Naive thymus-derived CD4-positive, alpha-beta T cell (primary cell): ENCODE results near the gene VAMP8. TPM values are rescaled to one million over a fixed set of nuclear protein-coding genes. Genes with fewer than 3 reads are reported as not detected.
"Not testable (repeated sequence)": the region's sequence is repeated elsewhere in the genome, so short reads cannot be mapped to it uniquely, and the experiment has no call there.

Source experiments
- ATAC-seq: fragments of 150-1000 bp; cut with Tn5 transposase; 2 replicates; pipeline ENCODE4 v1.10.0; 2021; ENCODE audit warnings: mild to moderate bottlenecking, moderate library complexity
- CTCF ChIA-PET: fragments of 350-600 bp; sonication (Branson Sonifier 250); formaldehyde crosslinking; loops from one replicate; lab custom pipeline; 2021; ENCODE audit warnings: antibody characterized with exemption; lab: Charles Lee
- POLR2A ChIA-PET: fragments of 350-600 bp; sonication (Branson Sonifier 250); formaldehyde crosslinking; loops from one replicate; lab custom pipeline; 2021; ENCODE audit warnings: antibody characterized with exemption, inconsistent platforms; lab: Charles Lee
- DNase-seq, 9 donors: peaks; one replicate each; pipeline versions ENCODE4 v3.0.0 to v3.0.0-alpha.2; 2020 to 2022; ENCODE audit warnings: mixed read lengths in 1 of 9
- H3K27ac ChIP-seq: one replicate; pipeline ENCODE4 v1.7.0; 2013; ENCODE audit warnings: mild to moderate bottlenecking, low read depth, low read length, moderate library complexity
- H3K27me3 ChIP-seq, 2 donors: one replicate each; pipeline ENCODE4 v1.7.0; 2013; ENCODE audit warnings: low read length in 2 of 2, mild to moderate bottlenecking in 2 of 2, moderate library complexity in 2 of 2; ENCODE audit not compliant: control insufficient read depth in 2 of 2, insufficient read depth in 2 of 2
- H3K36me3 ChIP-seq, 3 experiments: 1 replicate in 2 of 3; 2 replicates in 1 of 3; pipeline ENCODE4 v1.7.0; 2013; ENCODE audit warnings: low read length in 3 of 3, mild to moderate bottlenecking in 3 of 3, moderate library complexity in 1 of 3; ENCODE audit not compliant: insufficient read depth in 3 of 3, control insufficient read depth in 2 of 3
- H3K4me1 ChIP-seq, 2 donors: one replicate each; pipeline ENCODE4 v1.7.0; 2013; ENCODE audit warnings: low read length in 2 of 2, mild to moderate bottlenecking in 2 of 2, moderate library complexity in 1 of 2; ENCODE audit not compliant: control insufficient read depth in 2 of 2, insufficient read depth in 2 of 2
- H3K4me3 ChIP-seq: 2 replicates; pipeline ENCODE4 v1.7.0; 2013; ENCODE audit warnings: mild to moderate bottlenecking, low read length
- H3K9me3 ChIP-seq, 3 experiments: 1 replicate in 2 of 3; 2 replicates in 1 of 3; pipeline ENCODE4 v1.7.0; 2013; ENCODE audit warnings: low read length in 3 of 3; ENCODE audit not compliant: control insufficient read depth in 2 of 3
- H3K27ac Mint-ChIP-seq, 9 donors: one replicate each; pipeline ENCODE4 v1.8.0; 2020 to 2022; ENCODE audit warnings: mixed read lengths in 9 of 9, mild to moderate bottlenecking in 8 of 9, moderate library complexity in 5 of 9, inconsistent platforms in 2 of 9
- H3K27me3 Mint-ChIP-seq, 5 donors: one replicate each; pipeline ENCODE4 v1.8.0; 2021 to 2022; ENCODE audit warnings: mixed read lengths in 5 of 5, mild to moderate bottlenecking in 1 of 5
- H3K36me3 Mint-ChIP-seq, 5 donors: one replicate each; pipeline ENCODE4 v1.8.0; 2020 to 2022; ENCODE audit warnings: mixed read lengths in 5 of 5, mild to moderate bottlenecking in 3 of 5, inconsistent platforms in 1 of 5
- H3K4me1 Mint-ChIP-seq, 7 donors: one replicate each; pipeline ENCODE4 v1.8.0; 2020 to 2022; ENCODE audit warnings: mixed read lengths in 7 of 7, mild to moderate bottlenecking in 3 of 7, inconsistent platforms in 1 of 7
- H3K4me3 Mint-ChIP-seq, 10 donors: one replicate each; pipeline ENCODE4 v1.8.0; 2020 to 2022; ENCODE audit warnings: mild to moderate bottlenecking in 10 of 10, mixed read lengths in 10 of 10, moderate library complexity in 6 of 10, inconsistent platforms in 2 of 10
- H3K9me3 Mint-ChIP-seq, 11 donors: one replicate each; pipeline ENCODE4 v1.8.0; 2020 to 2022; ENCODE audit warnings: mixed read lengths in 11 of 11, mild to moderate bottlenecking in 4 of 11, inconsistent platforms in 1 of 11, moderate library complexity in 1 of 11
- intact Hi-C, 2 donors: fragments of 100-400 bp; cut with micrococcal nuclease; formaldehyde crosslinking; loops; one replicate each; pipeline ENCODE4 v1.15.1; 2023
- polyA plus RNA-seq, 2 donors: library from polyadenylated mRNA; unstranded; fragments of 300-500 nt; fragmentation: Illumina TruSeq; gene quantifications; one replicate each; pipeline ENCODE4 v1.2.3, GENCODE V29; 2021
- total RNA-seq, 6 experiments: library from RNA in 5 of 6; stranded (reverse) in 5 of 6; gene quantifications; 1 replicate in 5 of 6; 2 replicates in 1 of 6; pipeline ENCODE4 v1.2.3 and lab custom pipeline; 2021 to 2026

VAMP8 gene
- total and polyA plus RNA-seq, 7 experiments from 2014 or later = 55.1 to 347 (median 120) TPM

DNA sequence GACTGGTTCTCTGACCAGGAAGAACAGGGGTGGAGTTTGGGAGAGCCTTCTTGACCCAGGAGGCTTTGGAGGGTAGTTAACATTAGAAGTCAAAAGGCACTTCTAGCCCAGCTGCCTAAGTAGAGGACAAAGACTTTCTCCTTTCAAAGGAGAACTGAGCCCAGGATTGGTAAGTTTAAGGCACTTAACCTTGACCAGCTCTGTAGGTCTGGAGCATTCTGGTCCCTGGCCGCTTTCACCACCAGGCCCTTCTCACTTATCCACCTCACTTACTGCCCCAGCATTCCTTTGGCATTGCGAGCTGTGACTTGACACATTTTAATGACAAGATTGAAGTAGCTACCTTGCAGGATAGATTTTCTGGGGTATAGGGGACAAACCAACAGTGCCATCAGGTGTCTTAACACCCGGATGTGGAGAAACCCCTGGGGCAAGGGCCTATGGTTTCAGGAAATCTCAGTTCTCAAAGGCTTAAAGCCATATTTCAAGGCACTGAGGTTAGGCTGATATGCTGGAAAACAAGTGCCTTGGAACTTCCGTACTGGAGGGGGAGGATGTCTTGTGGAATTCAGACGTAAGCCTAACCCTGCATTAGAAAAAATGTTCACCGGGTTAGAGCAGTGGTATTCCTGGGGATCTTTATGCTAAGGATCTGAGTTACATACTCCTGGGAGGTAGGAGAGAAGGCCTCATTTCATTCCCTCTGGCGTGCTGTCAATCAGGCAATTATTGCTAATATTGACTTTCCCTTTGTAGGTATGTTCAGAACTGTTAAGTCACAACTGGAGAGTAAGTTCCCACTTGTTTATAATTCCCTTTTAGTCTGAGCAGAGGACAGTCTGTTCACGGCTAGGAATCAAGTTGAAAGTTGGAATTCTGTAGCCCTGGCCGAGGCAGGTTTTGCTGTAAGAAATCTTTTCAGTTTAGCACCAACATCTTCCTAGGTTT lies 30.2 kb downstream of the VAMP8 start:
- Mint-ChIP-seq H3K27ac (peak overlapping the region in 6 of 9 donors; percentile 8 to 83 (median 42)), H3K27me3 (peaks cover 0 to 2% (median 0%) of the 10 kb centered on the region in 5 donors), H3K4me1 (peaks cover 27 to 78% (median 57%) of the 10 kb centered on the region in 7 donors), H3K4me3 (peak overlapping the region in 2 of 10 donors; percentile 10 to 34), H3K36me3 (peaks cover 0 to 19% (median 4%) of the 10 kb centered on the region in 5 donors), H3K9me3 (no peaks in the 10 kb centered on the region)
- DNase-seq (no peak), ATAC-seq (no peak)
- no peak overlapping the region for H3K4me3 ChIP-seq
- peaks cover 14 to 17% of the 10 kb centered on the region in 2 donors for H3K4me1 ChIP-seq
- H3K9me3 ChIP-seq = no peaks in the 10 kb centered on the region
- H3K27me3 ChIP-seq = no peaks in the 10 kb centered on the region
- no peak overlapping the region for H3K27ac ChIP-seq
- ChIA-PET POLR2A (interaction anchor here (0.7 kb wide), 1 partner anchor 188 kb away, joined by 3 read pairs; no protein-coding TSS in a partner anchor), CTCF (no interaction called here)
- intact Hi-C loops = no loop called here
- peaks cover 0 to 41% (median 5%) of the 10 kb centered on the region in 3 experiments for H3K36me3 ChIP-seq

DNA sequence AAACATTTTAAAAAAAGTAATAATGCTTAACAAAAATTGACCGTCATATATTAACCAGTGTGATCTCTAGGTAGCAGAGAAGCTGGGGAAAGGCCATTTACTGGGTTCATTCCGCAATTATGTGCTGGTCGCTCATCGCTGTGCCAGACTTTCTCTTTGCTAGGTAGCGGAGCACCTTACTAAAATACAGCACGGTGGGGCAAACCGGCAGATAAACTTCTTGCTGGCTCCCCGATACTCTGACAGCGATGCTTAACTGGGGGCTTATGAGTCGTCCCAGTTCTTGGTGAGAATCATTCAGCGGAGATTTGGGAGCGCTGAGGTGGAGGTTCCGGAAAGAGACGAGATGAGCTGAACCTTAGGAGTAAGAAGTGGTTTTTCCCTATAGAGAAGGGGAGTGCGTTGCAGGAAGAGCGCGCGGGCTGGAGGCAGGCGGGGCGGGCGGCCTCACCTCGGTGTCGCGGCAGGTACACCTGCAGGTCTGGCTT lies 33.9 kb downstream of the VAMP8 start:
- Histone ChIP-seq H3K4me1 (peaks cover 9 to 13% of the 10 kb centered on the region in 2 donors), H3K9me3 (no peaks in the 10 kb centered on the region), H3K36me3 (peaks cover 0 to 40% (median 5%) of the 10 kb centered on the region in 3 experiments), H3K4me3 (peak overlapping the region; percentile 65), H3K27me3 (no peaks in the 10 kb centered on the region), H3K27ac (peak overlapping the region; percentile 81)
- ChIA-PET CTCF (interaction anchor here (0.6 to 0.8 kb wide), 2 partner anchors 16 to 30 kb away, joined by 3 to 5 read pairs; partner anchors contain the start of gene RNF181), POLR2A (interaction anchor here (0.6 to 4.3 kb wide), 17 partner anchors 8 to 830 kb away, joined by 3 to 30 read pairs (median 6); partner anchors contain the start of genes KDM3A, MAT2A, RNF181 and SH2D6)
- Mint-ChIP-seq H3K4me3 (peak overlapping the region; percentile 96 to 100 (median 98)), H3K9me3 (no peaks in the 10 kb centered on the region), H3K4me1 (peaks cover 15 to 52% (median 44%) of the 10 kb centered on the region in 7 donors), H3K27me3 (no peaks in the 10 kb centered on the region), H3K36me3 (peaks cover 0 to 17% (median 4%) of the 10 kb centered on the region in 5 donors), H3K27ac (peak overlapping the region; percentile 86 to 99 (median 96))
- DNase-seq (no peak), ATAC-seq (peak; percentile 9)
- intact Hi-C loops = loop anchor here (1.0 to 10.0 kb wide), 5 partner anchors 9 to 834 kb away; partner anchors contain the start of genes IMMT (in 1 of the 2), KDM3A (in 1 of the 2), MRPL35 (in 1 of the 2) and POLR1A (in 1 of the 2)

DNA sequence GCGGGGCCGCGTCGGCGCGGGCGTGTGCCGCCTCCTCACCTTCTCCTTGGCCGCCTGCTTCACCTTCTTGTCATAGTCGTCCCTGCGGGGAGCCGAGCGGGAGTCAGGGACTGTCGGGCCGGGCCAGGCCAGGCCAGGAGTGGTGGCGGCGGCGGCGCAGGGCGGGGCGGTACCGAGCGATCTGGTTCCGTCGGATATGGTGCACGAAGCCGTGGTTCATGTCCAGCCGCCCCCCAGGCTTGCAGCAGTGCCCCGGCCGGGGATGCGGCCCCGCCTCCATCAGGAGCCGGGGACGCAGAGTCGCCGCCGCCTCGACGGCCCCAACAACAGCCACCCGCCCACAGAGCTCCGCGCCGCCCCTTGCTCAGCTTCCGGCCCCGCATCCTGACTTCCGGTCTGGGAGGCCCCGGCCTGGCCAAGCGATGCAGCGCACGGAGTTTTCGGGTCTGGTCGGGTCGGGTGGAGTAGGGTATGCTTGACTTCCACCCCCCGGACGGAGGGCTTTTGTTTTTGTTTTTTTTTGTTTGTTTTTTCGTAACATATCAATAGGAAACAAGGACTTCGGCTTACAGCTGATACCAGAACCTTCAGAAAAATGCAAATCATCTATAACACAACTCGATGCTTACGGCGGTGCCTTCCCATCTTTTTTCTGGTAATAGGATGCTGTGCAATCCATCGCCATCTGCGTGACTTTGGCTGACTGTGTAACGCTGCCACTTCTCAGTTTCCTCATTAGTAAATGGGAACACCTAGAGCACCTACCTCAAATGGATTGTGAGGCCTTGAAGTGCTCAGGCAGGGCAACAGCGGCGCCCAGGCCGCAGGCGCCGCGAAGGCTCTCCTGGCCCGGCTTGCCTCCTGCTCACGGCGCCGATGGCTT lies 34.6 kb downstream of the VAMP8 start, which contains the start of gene C2orf68:
C2orf68 (minus strand) TSS at position 362 of the 883 bp plus-strand sequence; CDS start at position 280, 82 bp downstream.
- Histone ChIP-seq H3K36me3 (peaks cover 0 to 34% (median 5%) of the 10 kb centered on the region in 3 experiments), H3K9me3 (no peaks in the 10 kb centered on the region), H3K27ac (peak within 1 kb of the TSS; percentile 81), H3K4me1 (peaks cover 11 to 16% of the 10 kb centered on the region in 2 donors), H3K27me3 (no peaks in the 10 kb centered on the region), H3K4me3 (peak within 1 kb of the TSS; percentile 65)
- H3K4me3 Mint-ChIP-seq = peak within 1 kb of the TSS; percentile 96 to 100 (median 98)
- peak; percentile 61 to 92 (median 75) for DNase-seq
- H3K27me3 Mint-ChIP-seq = no peaks in the 10 kb centered on the region
- peaks cover 0 to 17% (median 4%) of the 10 kb centered on the region in 5 donors for H3K36me3 Mint-ChIP-seq
- CTCF ChIA-PET = interaction anchor here (0.6 to 0.8 kb wide), 3 partner anchors 17 to 29 kb away, joined by 3 to 5 read pairs (median 3); partner anchors contain the start of gene RNF181
- POLR2A ChIA-PET = interaction anchor here (0.6 to 4.3 kb wide), 18 partner anchors 8 to 829 kb away, joined by 3 to 30 read pairs (median 6); partner anchors contain the start of genes GGCX, KDM3A, MAT2A and RNF181
- H3K27ac Mint-ChIP-seq = peak within 1 kb of the TSS; percentile 86 to 99 (median 96)
- H3K9me3 Mint-ChIP-seq = no peaks in the 10 kb centered on the region
- intact Hi-C loops = loop anchor here (1.0 to 10.0 kb wide), 9 partner anchors 10 to 833 kb away; partner anchors contain the start of genes RNF181 (in 2 of the 2), TMEM150A (in 2 of the 2), GGCX (in 1 of the 2) and IMMT (in 1 of the 2)
- H3K4me1 Mint-ChIP-seq = peaks cover 14 to 52% (median 44%) of the 10 kb centered on the region in 7 donors
- ATAC-seq = peak; percentile 76

DNA sequence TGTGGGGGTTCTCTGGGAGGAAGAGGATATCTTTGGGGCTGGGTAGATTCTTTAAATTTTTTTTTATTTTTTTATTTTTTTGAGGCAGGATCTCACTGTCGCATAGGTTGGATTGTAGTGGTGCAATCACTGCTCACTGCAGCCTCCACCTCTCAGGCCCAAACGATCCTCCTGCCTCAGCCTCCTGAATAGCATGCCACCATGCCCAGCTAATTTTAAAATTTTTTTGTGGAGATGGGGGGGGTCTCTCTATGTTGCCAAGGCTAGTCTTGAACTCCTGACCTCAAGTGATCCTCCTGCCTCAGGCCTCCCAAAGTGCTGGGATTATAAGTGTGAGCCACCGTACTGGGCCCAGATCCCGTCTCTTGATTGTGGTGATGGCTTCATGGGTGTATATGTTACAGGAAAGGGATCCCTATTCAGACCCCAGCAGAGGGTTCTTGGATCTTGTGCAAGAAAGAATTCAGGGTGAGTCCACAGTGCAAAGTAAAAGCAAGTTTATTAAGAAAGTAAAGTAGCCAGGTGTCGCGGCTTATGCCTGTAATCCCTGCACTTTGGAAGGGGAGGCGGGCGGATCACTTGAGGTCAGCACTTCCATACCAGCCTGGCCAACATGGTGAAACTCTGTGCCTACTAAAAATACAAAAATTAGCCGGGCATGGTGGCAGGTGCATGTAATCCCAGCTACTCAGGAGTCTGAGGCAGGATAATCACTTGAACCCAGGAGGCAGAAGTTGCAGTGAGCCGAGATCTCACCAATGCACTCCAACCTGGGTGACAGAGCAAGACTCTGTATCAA lies 36.5 kb downstream of the VAMP8 start:
- H3K4me3 Mint-ChIP-seq = peak overlapping the region in 4 of 10 donors; percentile 25 to 74 (median 38)
- H3K27ac ChIP-seq = no peak overlapping the region
- no peaks in the 10 kb centered on the region for H3K9me3 Mint-ChIP-seq
- no peaks in the 10 kb centered on the region for H3K27me3 Mint-ChIP-seq
- H3K27me3 ChIP-seq = no peaks in the 10 kb centered on the region
- DNase-seq = no peak
- ATAC-seq = no peak
- CTCF ChIA-PET = interaction anchor here (0.8 kb wide), 1 partner anchor 23 kb away, joined by 3 read pairs; no protein-coding TSS in a partner anchor
- H3K27ac Mint-ChIP-seq = peak overlapping the region in 7 of 9 donors; percentile 20 to 82 (median 48)
- H3K4me1 ChIP-seq = peaks cover 21 to 25% of the 10 kb centered on the region in 2 donors
- peaks cover 0 to 19% (median 0%) of the 10 kb centered on the region in 3 experiments for H3K36me3 ChIP-seq
- H3K4me1 Mint-ChIP-seq = peaks cover 14 to 50% (median 38%) of the 10 kb centered on the region in 7 donors
- peaks cover 0 to 9% (median under 1%) of the 10 kb centered on the region in 5 donors for H3K36me3 Mint-ChIP-seq
- intact Hi-C loops = loop anchor here (2.0 to 10.0 kb wide), 5 partner anchors 29 to 831 kb away; partner anchors contain the start of genes IMMT (in 1 of the 2), KDM3A (in 1 of the 2), MRPL35 (in 1 of the 2) and POLR1A (in 1 of the 2)
- POLR2A ChIA-PET = interaction anchor here (0.7 to 3.9 kb wide), 5 partner anchors 10 to 626 kb away, joined by 3 to 19 read pairs (median 17); partner anchors contain the start of genes RNF181 and TMEM150A
- no peak overlapping the region for H3K4me3 ChIP-seq
- no peaks in the 10 kb centered on the region for H3K9me3 ChIP-seq

DNA sequence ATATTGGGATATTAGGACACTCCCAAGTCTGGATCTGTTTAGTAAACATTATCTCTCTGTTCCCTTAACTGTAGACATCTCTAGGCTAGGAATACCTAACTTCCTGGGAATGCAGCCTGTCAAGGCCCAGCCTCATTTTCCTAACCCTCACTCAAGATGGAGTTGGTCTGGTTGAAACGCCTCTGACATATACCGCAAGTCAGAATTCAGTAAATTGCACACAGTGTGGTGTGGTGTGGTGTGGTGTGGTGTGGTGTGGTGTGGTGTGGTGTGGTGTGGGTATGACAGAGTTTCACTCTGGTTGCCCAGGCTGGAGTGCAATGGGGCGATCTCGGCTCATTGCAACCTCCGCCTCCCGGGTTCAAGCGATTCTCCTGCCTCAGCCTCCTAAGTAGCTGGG lies 37.4 kb downstream of the VAMP8 start:
- Histone ChIP-seq H3K36me3 (peaks cover 0 to 22% (median 0%) of the 10 kb centered on the region in 3 experiments), H3K4me1 (peaks cover 21 to 25% of the 10 kb centered on the region in 2 donors)
- H3K27me3 ChIP-seq, H3K9me3 Mint-ChIP-seq, DNase-seq, H3K27ac ChIP-seq, H3K36me3 Mint-ChIP-seq, ATAC-seq, H3K9me3 ChIP-seq, CTCF ChIA-PET, H3K27me3 Mint-ChIP-seq, H3K4me3 ChIP-seq: not testable (repeated sequence)
- Mint-ChIP-seq H3K4me3 (peak overlapping the region in 3 of 10 donors; percentile 36 to 98 (median 52)), H3K4me1 (peaks cover 18 to 49% (median 38%) of the 10 kb centered on the region in 7 donors), H3K27ac (peak overlapping the region in 2 of 9 donors; percentile 20 to 83)
- POLR2A ChIA-PET = interaction anchor here (1.1 to 3.9 kb wide), 6 partner anchors 11 to 288 kb away, joined by 3 to 19 read pairs (median 8); partner anchors contain the start of genes MAT2A, RNF181 and TMEM150A
- intact Hi-C loops = loop anchor here (5.0 to 10.0 kb wide), 6 partner anchors 37 to 830 kb away; partner anchors contain the start of genes POLR1A (in 2 of the 2), PTCD3 (in 2 of the 2), IMMT (in 1 of the 2) and KDM3A (in 1 of the 2)
